Colonic mucosa (tissue), 4 donors: Measurements from ENCODE around the gene MEIKIN. TPM values are rescaled to one million over a fixed set of nuclear protein-coding genes. Genes with fewer than 3 reads are reported as not detected.

Source experiments
- DNase-seq: peaks from one replicate; pipeline ENCODE4 v3.0.0-alpha.2; 2020
- H3K27ac ChIP-seq: fragments of 200-600 bp; one replicate; pipeline ENCODE4 v1.8.0; 2021
- H3K27me3 ChIP-seq: fragments of 200-600 bp; one replicate; pipeline ENCODE4 v1.8.0; 2021
- H3K36me3 ChIP-seq: fragments of 200-600 bp; one replicate; pipeline ENCODE4 v1.8.0; 2021
- H3K4me1 ChIP-seq: fragments of 200-600 bp; one replicate; pipeline ENCODE4 v1.8.0; 2021; ENCODE audit warnings: mild to moderate bottlenecking
- H3K4me3 ChIP-seq: fragments of 200-600 bp; one replicate; pipeline ENCODE4 v1.8.0; 2021
- H3K9ac ChIP-seq, 2 donors: one replicate each; pipeline ENCODE4 v1.7.0; 2013; ENCODE audit warnings: control low read depth in 2 of 2, low read depth in 2 of 2, low read length in 2 of 2
- H3K9me3 ChIP-seq: fragments of 200-600 bp; one replicate; pipeline ENCODE4 v1.8.0; 2021
- intact Hi-C: fragments of 100-400 bp; cut with DNase I; formaldehyde crosslinking; loops from one replicate; pipeline ENCODE4 v1.14.1; 2022
- total RNA-seq, 2 donors: library from RNA; stranded (reverse); fragmentation: NEBNext Ultra II Directional in 1 of 2; extraction: Animal tissue kit (Norgen Biotek cat#: 25700) in 1 of 2; gene quantifications; one replicate each; pipeline ENCODE4 v1.2.1, GENCODE V29; 2021
- TF ChIP-seq, protein P1 (sequence below): fragments of 200-600 bp; IDR thresholded peaks from one replicate; pipeline ENCODE4 v1.8.0; 2022; ENCODE audit warnings: antibody characterized with exemption, mild to moderate bottlenecking
- donor health status: healthy.
- donor health status: DM: no; HTN: no; CAD: no.
- donor health status: DM: no; HTN: no; CAD: no.

MEIKIN gene
- total RNA-seq, 2 donors from 2014 or later: not detected

DNA sequence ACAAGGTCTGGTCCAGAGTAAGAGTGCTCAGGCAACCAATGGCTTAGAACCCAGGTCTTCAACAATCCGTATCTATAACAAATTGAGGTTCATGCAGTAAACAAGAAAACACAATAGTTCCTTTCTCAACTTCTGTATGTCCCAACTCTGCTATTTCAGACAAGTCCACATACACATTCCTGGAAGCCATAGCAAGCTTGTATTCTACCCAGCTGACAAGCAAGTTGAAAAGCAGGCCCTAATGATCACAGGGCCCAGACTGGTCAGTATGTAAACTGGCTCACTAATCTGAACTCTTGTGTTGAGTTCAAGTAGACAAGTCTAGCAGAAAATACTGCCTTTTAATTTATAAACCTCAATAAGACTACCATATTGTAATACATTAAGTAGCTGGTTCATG is 175.5 kb downstream of the MEIKIN start:
- H3K36me3 ChIP-seq: no peaks in the 10 kb centered on the region
- no peaks in the 10 kb centered on the region for H3K4me1 ChIP-seq
- no peak for DNase-seq
- TF ChIP-seq, protein P1, sequence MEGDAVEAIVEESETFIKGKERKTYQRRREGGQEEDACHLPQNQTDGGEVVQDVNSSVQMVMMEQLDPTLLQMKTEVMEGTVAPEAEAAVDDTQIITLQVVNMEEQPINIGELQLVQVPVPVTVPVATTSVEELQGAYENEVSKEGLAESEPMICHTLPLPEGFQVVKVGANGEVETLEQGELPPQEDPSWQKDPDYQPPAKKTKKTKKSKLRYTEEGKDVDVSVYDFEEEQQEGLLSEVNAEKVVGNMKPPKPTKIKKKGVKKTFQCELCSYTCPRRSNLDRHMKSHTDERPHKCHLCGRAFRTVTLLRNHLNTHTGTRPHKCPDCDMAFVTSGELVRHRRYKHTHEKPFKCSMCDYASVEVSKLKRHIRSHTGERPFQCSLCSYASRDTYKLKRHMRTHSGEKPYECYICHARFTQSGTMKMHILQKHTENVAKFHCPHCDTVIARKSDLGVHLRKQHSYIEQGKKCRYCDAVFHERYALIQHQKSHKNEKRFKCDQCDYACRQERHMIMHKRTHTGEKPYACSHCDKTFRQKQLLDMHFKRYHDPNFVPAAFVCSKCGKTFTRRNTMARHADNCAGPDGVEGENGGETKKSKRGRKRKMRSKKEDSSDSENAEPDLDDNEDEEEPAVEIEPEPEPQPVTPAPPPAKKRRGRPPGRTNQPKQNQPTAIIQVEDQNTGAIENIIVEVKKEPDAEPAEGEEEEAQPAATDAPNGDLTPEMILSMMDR: no peak
- no peak overlapping the region for H3K4me3 ChIP-seq
- H3K9me3 ChIP-seq: no peaks in the 10 kb centered on the region
- no peak overlapping the region for H3K9ac ChIP-seq
- no peaks in the 10 kb centered on the region for H3K27me3 ChIP-seq
- intact Hi-C loops: no loop called here
- H3K27ac ChIP-seq: no peak overlapping the region

- Histone ChIP-seq H3K36me3 (no peaks in the 10 kb centered on the region), H3K4me1 (no peaks in the 10 kb centered on the region), H3K27me3 (no peaks in the 10 kb centered on the region), H3K27ac (no peak overlapping the region), H3K4me3 (no peak overlapping the region), H3K9me3 (no peaks in the 10 kb centered on the region), H3K9ac (no peak overlapping the region)
- TF ChIP-seq, protein P1: no peak
- no peak for DNase-seq
- intact Hi-C loops: no loop called here
Observed at GRCh38 chr5:131769336-131769735, 176.1 kb downstream of the MEIKIN start.

- H3K4me3 ChIP-seq: no peak overlapping the region
- no peaks in the 10 kb centered on the region for H3K36me3 ChIP-seq
- TF ChIP-seq, protein P1: no peak
- H3K9me3 ChIP-seq: no peaks in the 10 kb centered on the region
- DNase-seq: no peak
- no peak overlapping the region for H3K9ac ChIP-seq
- no peaks in the 10 kb centered on the region for H3K4me1 ChIP-seq
- H3K27ac ChIP-seq: no peak overlapping the region
- intact Hi-C loops: no loop called here
- H3K27me3 ChIP-seq: no peaks in the 10 kb centered on the region
Observed at GRCh38 chr5:131767891-131768290, 177.6 kb downstream of the MEIKIN start.

GRCh38 chr5:131766689-131767088 is 178.8 kb downstream of the MEIKIN start:
- Histone ChIP-seq H3K4me3 (no peak overlapping the region), H3K4me1 (no peaks in the 10 kb centered on the region), H3K27me3 (no peaks in the 10 kb centered on the region), H3K36me3 (no peaks in the 10 kb centered on the region), H3K9ac (no peak overlapping the region), H3K27ac (no peak overlapping the region), H3K9me3 (no peaks in the 10 kb centered on the region)
- no peak for DNase-seq
- TF ChIP-seq, protein P1: no peak
- intact Hi-C loops: no loop called here

- no peaks in the 10 kb centered on the region for H3K36me3 ChIP-seq
- H3K27ac ChIP-seq: no peak overlapping the region
- no peak for DNase-seq
- no peaks in the 10 kb centered on the region for H3K9me3 ChIP-seq
- TF ChIP-seq, protein P1: no peak
- intact Hi-C loops: no loop called here
- H3K4me3 ChIP-seq: no peak overlapping the region
- H3K27me3 ChIP-seq: no peaks in the 10 kb centered on the region
- H3K4me1 ChIP-seq: no peaks in the 10 kb centered on the region
- no peak overlapping the region for H3K9ac ChIP-seq
Observed at GRCh38 chr5:131765261-131765660, 180.2 kb downstream of the MEIKIN start.

DNA sequence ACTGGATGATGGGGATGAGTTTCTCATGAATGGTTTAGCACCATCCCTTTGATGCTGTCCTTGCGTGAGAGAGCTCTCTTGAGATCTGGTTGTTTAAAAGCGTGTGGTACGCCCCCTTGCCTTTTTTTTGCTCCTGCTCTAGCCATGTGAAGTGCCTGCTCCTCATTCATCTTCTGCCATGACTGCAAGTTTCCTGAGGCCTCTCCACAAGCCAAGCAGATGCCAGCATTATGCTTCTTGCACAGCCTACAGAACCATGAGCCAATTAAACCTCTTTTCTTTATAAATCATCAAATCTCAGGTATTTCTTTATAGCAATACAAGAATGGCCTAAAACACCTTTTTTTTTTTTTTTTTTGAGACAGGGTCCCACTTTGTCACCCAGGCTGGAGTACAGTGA is 181.5 kb downstream of the MEIKIN start:
- intact Hi-C loops: no loop called here
- no peak overlapping the region for H3K4me3 ChIP-seq
- no peaks in the 10 kb centered on the region for H3K27me3 ChIP-seq
- no peaks in the 10 kb centered on the region for H3K36me3 ChIP-seq
- H3K9ac ChIP-seq: no peak overlapping the region
- no peak overlapping the region for H3K27ac ChIP-seq
- H3K4me1 ChIP-seq: no peaks in the 10 kb centered on the region
- TF ChIP-seq, protein P1: no peak
- DNase-seq: no peak
- no peaks in the 10 kb centered on the region for H3K9me3 ChIP-seq
